Central memory CD4-positive, alpha-beta T cell (primary cell): ENCODE measurements around the gene RNF123.
"Not testable (repeated sequence)": the region's sequence is repeated elsewhere in the genome, so short reads cannot be mapped to it uniquely, and the experiment has no call there.

Source experiments
- DNase-seq: peaks from one replicate; pipeline ENCODE4 v3.0.0; 2022

The RNF123 gene

DNA sequence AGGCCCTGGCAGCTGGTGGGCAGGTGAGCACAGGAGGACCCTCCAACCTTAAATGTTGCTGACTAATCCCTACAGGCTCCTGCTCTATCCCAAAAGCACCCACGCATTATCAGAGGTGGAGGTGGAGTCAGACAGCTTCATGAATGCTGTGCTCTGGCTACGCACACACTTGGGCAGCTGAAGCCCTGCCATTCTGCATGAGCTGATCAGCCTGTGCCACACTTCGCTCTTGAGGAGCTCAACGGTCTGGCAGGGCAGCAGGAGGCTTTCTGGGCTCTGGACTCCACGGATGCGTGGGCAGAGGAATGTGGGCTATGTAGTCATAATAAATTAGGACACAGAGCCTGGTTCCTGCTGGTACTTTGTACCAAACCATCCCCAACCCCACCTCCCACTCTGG is 6.2 kb upstream of the RNF123 start:
- DNase-seq = no peak

DNA sequence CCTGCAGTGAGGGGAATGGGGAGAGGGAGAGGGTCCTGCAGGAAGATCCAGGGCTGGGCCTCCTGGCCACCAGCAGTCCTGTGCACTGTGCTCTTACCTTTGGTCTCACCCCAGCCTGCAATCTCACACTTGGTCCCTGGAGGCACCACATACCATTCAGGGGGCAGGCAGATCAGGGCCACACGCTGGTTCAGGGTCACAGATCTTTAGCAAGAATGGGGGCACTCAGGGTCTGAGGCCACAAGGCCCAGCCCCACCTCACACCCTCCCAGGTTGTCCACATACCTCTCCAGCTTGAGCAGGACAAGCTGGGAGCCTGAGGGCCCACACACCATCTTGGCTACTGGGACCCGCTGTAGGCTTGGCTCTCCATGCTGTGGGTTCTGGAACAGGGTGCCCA is 4.9 kb upstream of the RNF123 start:
- DNase-seq = not testable (repeated sequence)

DNA sequence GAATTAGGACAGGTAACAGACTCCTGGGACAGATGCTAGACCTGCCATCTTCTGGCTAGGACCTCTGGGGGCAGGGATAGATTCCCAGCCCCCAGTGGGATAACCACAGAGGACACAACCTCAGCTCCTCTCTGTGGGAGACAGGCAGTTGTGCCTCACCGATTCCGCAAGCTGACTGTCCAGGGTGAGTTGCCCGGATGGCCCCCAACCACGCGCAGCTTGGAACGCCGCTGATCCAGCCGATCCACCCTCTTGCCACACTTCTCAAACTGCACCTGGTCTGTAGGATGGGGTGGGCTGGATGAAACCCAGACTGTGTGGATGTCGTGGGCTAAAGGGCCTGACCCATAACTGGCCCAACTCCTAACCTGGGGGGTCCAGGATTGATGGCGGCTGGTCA is 4.3 kb upstream of the RNF123 start:
- DNase-seq = not testable (repeated sequence)

DNA sequence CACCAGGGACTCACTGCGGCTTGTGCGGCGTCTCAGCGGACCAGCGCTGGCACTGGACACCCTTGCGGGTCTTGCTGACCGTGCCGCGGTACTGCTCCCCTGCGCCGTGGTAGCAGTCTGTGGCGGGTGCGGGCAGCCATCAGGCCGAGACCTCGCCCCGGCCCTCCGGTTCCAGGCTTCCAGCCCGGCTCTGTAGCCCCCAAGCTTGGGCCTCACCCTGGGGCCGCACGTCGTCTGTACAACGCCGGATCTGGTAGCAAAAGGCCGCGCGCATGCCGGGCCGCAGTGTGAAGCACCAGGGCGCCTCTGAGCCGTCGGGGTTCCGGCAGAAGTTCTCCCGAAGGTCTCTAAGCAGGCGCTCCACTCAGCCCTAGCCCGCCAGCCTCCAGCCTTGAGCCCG is 3.5 kb upstream of the RNF123 start:
- DNase-seq = not testable (repeated sequence)

DNA sequence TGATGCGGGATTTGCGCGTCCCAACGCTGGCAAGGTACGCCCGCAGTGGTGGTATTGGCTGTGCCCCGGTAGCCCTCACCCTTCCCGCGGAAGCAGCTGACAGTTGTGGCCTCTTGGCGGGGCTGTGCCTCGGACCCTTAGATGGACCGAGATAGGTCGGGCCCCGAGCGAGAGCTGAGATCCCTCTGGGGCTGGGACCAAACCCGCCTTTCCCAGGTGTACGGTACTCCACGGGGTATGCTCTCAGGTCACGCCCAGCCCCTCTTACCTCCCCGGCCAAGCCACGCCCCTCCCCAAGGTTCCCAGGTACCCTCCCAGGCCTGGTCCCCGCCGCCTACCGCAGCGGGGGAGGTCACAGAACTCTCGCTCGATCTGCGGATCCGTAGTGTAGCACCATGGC is 3.0 kb upstream of the RNF123 start:
- DNase-seq = peak; percentile 22

DNA sequence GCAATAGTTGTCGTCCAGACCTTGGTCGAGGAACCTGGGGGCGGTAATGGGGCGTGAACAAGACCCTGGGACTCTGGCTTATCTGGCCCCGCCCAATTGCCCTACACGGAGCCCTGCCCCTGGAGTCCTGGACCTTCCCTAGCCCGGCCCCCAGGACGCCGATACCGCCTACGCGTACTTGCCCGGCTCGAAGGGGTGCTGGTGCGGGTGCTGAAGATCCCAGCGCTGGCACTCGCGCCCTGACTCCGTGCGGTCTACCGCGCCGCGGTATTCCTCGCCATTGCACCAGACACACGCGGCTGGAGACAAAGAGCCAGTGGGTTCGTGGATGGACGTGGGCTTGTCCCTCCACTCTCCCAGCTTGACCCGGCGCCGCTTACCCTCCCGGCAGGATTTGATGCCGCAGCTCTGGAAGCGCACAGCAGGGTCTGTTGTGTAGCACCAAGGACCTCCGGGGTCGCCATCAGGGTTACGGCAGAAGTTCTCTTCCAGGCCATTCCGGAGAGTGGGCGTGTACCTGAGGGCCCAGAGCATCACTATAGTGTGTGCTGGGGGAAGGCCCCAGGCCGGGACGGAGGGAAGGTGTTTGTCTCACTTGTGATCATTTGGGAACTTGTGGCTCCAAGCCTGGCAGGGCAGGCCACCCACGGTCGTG is 2.5 kb upstream of the RNF123 start:
- not testable (repeated sequence) for DNase-seq

DNA sequence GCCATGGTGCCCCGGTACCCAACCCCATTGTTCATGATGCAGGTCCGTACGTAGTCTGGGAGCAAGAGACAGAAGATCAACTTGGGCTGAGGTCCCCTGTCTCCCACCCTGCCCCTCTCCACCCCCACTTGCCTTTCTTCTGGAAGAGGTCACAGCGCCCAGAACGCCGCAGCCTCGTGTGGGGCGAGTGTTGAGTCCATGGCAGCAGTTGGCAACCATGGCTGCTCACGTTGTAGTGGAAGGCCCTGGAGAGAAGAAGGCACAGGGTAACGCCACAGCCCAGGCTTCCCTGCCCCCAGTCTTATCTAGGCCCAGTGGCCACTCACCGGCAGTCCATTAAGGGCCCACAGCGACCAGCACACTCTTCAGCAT is 1.9 kb upstream of the RNF123 start:
- not testable (repeated sequence) for DNase-seq

DNA sequence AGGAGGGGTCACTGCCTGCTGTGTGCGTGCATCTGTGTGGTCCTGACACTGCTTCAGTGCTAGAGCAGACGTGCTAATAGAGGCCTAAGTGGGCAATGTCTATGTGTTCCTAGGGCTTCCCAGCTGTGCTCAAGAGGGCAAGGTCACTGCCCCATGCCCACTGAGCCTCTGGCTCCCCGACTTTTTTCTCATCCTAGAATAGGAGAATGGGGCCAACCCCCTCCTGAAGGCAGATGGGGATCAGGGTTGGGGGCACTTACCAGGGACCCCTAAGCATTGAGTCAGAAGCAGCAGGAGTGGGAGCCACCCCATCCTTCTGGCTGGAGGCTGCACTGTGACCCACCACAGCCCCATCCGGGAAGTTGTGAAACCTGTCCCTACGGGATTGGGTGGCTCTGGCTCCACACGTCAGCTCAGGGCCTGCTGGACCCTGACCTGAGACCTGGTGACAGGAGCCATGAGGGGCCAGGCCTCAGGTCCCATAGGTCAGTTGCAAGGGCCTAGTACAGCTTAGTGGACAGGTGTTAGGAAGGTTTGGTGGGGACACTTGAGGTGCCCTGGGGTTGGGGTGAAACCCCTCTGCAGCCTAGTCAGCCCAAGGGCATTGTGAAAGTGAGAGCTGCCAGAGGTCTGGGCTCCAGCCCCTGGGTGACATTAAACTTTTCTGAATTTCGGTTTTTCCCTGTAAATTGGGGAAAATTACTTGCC is 865 bp upstream of the RNF123 start:
- DNase-seq = not testable (repeated sequence)

DNA sequence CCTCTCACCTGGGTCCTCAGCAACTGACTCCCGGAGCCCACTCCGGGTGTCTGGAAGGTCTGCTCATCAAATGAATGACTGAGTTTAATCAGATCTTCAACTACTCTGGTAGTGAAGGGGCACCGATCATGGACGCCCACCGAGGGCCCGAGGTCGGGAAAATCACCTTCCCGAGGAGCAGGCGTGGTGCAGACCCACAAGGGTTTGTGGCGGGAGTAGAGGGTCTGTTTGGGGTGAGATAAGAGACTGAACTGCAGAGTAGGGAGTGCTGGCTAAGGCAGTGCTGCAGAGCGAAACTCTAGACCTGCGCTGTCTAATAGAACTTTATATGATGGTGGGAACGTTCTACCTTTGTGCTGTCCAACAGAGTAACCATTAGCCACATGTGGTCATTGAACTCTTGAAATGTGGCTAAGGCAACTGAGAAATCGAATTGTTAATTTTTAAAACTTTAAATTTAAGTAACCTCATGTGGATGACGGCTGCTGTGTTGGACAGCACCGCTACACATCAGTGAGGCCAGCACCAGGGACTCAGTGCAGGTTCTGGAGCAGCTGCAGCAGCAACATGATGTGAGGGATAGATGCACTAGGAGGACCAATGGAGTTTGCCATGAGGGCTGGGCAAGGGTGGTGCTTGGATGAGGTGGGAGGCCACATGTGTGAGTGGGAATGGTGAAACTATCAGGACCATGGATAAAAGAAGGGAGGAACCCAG is 709 bp downstream of the RNF123 start:
- not testable (repeated sequence) for DNase-seq

DNA sequence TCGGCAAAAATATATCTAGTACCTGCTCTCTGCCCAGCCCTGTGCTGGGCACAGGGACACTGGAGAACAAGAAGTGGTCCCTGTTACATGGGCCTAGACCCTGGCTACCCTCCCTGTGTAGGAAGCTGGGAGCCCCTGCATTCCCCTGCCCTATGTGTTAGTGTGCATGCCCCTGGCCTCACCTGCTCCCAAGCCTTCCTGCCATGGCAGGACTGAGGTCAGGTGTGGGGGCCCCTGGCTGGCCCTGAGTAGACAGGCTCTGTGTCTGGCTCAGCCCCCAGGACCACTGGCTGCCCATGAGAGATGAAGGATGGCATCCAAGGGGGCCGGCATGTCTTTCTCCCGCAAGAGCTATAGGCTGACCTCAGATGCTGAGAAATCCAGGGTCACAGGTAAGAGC is 1.5 kb downstream of the RNF123 start:
- not testable (repeated sequence) for DNase-seq

DNA sequence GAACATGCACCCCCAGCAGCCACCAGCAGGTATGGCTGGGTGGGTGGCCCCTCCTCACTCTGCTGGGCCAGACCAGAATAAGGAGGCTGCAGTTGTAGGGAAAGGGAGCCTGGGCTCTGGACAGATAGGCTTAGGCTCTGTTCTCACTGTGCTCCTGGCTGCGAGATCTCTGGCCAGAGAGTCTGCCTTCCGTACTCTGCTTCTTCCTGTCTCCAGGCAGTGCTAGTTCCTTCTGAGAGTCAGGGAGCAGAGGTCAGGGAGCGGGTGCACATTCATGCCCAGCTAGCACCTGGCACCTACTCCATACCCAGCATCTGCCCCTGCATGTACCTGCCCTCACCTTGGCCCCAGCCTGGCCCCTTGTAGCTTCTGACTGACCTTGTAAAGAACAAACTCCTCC is 2.1 kb downstream of the RNF123 start:
- DNase-seq = not testable (repeated sequence)

DNA sequence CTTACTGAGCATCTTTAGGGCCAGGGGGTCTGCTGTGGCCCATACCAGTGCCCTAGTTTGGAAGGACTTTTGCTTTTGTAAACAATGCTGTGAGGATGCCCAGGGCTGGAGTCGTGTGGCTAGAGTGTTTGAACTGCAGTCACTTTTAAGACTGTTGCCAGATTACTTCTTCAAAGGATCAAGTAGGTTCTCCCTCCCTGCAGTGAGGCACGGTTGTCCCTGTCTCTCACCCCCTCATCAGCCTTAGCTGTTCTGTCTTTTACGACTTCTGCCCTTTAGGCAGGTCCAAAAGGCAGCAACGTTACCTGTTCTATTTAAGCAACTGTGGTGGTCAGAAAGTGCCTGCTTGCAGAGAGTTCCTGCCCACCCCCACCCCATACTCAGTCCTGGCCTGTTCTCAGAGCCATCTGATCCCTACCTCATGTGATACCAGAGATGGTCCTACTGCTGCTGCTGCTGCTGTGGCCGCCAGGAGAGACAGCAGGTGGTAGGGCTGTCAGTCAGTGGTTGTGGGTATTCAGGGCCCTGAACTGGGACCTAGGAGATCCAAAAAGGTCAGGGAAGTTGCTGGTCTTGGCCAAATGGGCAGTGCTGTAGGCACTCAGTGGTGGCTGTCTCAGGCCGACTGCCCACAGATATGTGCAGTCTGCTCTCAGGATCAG is 5.2 kb downstream of the RNF123 start:
- DNase-seq = not testable (repeated sequence)

DNA sequence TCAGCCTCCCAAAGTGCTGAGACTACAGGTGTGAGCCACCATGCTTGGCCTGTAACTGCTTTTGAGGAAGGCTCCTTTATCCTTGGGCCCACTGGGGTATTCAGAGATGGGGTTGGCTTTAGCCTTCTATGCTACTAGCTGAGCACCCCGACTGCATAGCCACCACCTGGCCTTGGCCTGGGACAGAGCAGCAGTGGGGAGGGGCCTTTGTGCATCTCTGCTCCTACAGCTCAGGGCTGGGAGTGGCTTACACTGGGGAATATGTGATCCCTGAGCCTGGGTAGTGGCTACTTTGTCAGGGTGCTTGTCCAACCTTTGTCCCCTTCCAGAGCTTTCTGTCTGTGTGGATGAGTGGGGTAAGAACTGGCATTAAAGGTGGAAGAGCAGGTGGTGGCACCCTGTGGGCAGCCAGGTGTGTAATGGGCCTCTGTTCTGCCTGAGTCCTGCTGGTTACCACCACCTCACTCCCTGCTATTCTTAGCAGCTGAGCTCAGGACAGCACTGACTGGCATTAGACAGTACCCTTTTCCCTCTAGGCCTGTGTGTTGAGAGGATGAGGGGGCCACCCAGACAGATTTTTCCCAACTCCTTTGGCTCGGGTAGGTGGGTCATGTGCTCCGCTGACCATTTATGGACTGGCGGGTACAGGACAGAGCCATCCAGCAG is 6.1 kb downstream of the RNF123 start:
- not testable (repeated sequence) for DNase-seq

DNA sequence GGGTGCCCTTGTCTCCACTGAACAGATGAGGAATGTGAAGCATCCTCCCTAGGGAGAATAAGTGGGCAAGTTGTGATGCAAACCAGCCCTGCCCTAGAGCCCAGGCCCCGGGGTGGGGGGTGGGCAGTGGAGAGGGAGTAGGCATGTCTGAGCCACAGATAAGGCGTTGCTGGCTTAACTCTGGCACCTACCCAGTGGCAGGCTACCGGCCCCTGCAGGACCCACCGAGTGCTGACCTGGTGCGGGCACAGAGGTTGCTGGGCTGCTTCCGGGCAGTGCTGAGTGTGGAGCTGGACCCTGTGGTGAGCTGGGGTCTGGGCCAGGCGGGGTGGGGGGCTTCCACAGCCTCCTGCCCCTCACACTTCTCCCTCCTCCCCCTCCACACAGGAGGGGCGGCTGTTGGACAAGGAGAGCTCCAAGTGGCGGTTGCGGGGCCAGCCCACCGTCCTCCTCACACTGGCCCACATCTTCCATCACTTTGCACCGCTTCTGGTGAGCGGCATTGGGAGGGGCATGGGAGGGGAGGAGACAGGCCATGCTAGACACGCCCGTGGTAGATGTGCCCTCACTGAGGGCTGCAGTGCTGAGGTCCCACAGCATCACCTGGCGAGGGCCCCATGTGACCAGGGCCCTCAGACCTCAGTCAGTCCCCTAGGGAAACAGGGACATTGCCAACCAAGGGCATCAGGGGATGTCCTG is 10.1 kb downstream of the RNF123 start:
- DNase-seq = no peak

DNA sequence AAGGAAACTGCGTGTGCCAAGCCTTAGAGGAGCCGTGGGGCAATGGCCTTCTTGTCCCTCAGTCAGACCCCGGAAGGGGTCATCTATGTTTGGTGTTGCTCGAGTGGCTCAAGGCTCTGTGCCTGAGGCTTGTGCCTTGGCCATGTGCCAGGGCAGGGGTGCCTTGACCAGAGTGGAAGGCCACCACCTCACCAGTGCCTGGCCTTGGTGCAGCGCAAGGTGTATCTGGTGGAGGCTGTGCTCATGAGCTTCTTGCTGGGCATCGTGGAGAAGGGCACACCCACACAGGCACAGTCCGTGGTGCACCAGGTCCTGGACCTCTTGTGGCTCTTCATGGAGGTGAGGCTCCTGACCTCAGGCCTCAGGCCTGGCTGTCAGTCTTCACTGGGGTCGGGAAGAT is 10.7 kb downstream of the RNF123 start:
- DNase-seq = no peak

DNA sequence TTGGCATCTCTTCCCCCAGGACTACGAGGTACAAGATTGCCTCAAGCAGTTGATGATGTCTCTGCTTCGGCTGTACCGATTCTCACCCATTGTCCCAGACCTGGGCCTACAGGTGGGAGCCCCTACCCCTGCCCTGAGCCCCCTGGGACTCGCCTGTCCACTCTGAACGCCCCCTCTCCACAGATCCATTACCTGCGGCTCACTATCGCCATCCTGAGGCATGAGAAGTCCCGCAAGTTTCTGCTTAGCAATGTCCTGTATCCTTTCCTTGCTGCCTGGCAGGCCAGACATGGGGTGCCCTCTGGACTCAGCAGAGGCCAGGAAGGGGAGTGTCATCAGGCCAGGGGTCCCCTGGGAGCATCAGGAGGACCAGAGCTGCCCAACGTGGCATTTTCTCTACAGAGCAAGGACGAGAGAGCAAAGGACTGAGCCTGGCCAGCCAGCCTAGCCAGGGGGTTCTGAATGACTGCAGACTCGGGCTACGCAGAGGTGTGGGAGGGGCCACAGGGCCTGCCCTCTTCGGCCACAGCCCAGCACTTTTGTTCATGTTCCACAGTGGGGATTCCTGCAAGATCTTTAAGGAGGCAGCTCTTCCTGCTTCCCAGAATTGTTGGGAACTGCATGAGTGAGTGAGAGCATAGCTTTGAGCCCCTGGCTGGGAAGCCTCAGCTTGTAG is 11.2 kb downstream of the RNF123 start:
- DNase-seq = no peak

DNA sequence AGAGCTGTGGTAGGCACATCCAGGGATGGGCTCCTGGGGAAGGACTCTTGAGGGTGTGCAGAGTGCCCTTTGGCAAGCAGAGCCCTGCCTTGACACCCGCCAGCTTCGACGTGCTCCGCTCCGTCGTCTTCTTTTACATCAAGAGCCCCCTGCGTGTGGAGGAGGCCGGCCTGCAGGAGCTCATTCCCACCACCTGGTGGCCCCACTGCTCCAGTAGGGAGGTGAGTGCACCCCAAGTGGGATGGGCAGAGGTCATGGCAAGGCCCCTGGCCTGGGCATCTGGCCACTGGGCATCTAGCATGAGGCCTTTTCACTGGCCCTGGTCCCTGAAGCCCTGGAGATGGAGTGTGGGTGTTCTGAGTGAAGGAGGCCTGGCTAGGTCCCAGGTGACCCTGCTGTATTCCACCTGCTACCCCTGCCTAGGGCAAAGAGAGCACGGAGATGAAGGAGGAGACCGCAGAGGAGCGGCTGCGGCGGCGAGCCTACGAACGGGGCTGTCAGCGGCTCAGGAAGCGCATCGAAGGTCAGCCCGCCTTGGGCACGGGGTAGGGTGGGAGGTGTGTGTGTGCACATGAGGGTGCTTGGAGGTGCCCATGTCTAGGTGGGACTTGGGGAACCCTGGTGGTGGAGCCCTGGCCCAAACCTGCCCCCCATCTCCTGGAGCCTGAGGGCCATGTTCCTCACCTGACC is 12.2 kb downstream of the RNF123 start:
- DNase-seq = no peak

DNA sequence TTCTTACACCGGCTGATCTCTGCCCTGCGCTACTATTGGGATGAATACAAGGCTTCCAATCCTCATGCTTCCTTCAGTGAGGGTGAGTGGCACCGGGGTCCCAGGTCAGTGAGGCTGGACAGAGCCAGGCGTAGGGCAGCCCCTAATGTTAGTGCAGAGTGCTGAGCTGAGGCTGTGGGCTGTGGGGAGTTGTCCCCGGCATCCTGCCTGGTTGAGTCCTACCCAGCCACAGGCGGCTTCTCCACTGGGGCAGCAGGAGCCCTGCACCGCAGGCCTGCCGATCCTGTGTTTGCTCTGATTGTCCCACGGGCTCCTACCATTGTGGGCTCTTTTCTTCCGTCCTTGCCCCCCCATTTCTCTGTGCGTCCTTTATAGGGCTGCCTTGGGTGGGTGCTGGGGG is 13.3 kb downstream of the RNF123 start:
- DNase-seq = no peak

DNA sequence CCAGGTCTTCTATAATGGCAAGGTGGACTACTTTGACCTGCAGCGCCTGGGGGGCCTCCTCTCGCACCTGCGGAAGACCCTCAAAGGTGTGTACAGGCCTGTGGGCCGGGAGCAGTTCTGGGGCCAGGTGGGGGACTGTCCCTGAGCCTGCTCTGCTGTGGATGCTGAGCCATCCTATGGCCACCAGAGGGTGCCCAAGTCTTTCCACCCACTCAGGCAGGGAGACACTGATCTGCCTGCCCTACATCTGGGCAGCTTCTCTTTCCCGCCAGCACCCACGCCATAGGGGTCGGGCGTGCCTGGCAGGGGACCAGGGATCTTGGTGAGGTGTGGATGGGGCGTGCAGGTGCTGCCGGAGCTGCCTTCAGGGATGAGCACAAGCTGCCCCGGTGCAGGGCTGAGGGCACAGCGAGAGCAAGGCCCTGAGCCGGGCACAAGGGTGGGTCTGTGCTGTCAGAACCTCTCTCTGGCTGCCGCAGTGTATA is 14.1 kb downstream of the RNF123 start:
- DNase-seq = peak; percentile 60

DNA sequence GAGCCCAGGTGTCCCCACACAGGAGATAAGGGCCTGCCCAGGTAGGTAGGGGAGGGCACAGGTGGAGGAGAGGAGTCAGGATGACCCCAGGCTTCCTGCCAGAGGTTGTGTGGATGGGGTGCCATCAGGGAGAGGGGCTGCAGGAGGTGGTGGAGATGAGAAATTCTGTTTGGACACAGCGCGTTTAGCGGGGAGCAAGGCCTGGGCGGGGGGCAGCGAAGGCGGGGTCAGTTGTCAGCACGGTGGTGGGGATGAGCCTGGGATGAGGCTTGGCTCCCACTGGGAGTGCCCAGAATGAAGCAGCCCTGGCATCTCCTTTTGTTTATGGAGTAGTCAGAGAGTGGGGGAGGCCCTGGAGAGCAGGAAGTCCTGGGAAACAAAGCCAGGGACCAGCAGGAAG is 14.6 kb downstream of the RNF123 start:
- no peak for DNase-seq

DNA sequence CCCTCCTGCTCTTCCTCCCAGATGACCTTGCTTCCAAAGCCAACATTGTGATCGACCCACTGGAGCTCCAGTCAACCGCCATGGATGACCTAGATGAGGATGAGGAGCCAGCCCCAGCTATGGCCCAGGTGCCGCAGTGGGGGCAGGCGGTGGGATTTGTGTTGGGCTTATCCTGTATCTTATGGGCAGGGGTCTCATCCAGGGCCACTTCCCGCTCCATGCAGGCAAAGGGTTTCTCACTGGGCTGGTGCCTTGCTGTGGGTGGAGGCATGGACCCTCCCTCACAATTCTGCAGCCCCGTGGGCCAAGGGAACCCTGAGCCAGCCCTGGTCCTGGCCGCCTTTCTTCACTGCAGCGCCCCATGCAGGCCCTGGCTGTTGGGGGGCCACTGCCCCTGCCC is 15.3 kb downstream of the RNF123 start:
- DNase-seq = no peak
